ENCODE measurements around the gene MSLN.

GRCh38 chr16:814974-815373, 54.4 kb downstream of the MSLN start:
- TF ChIP-seq CTCF (conservative IDR thresholded peaks at IDR 0.05; ENCODE audit: low read depth, low read length) (no peak), EZH2 (IDR thresholded peaks at IDR 0.05; ENCODE audit: borderline replicate concordance, low read depth, low read length, poor library complexity, severe bottlenecking) (no peak)

All from A673 (cell line).